ENCODE measurements around the gene FKBP8.

The FKBP8 gene

GRCh38 chr19:18571564-18572344 is 28.4 kb upstream of the FKBP8 start, which contains the start of gene UBA52:
UBA52 (plus strand) TSS chr19:18571857; CDS start chr19:18573301, 1,444 bp downstream.
- ATAC-seq (ENCODE audit: low read depth) = peak; percentile 90
- peaks cover 61% of the 10 kb centered on the region for H3K36me3 ChIP-seq (ENCODE audit: low read depth)
- no peaks in the 10 kb centered on the region for H3K27me3 ChIP-seq (ENCODE audit: insufficient read depth, poor library complexity, severe bottlenecking)
- H3K27ac ChIP-seq (ENCODE audit: poor library complexity, severe bottlenecking) = peak within 1 kb of the TSS; percentile 56
- DNase-seq (ENCODE audit: low spot score) = peak; percentile 97
- peak within 1 kb of the TSS; percentile 90 for H3K4me3 ChIP-seq (ENCODE audit: severe bottlenecking)
- no peak for TF ChIP-seq CTCF (IDR thresholded peaks at IDR 0.05; ENCODE audit: poor library complexity, severe bottlenecking)
- H3K4me1 ChIP-seq (ENCODE audit: insufficient read depth, poor library complexity, severe bottlenecking) = peaks cover 6% of the 10 kb centered on the region
- no peaks in the 10 kb centered on the region for H3K9me3 ChIP-seq (ENCODE audit: severe bottlenecking)

- H3K27me3 ChIP-seq (ENCODE audit: insufficient read depth, poor library complexity, severe bottlenecking) = no peaks in the 10 kb centered on the region
- DNase-seq (ENCODE audit: low spot score) (no peak), ATAC-seq (ENCODE audit: low read depth) (no peak)
- no peak overlapping the region for H3K27ac ChIP-seq (ENCODE audit: poor library complexity, severe bottlenecking)
- peaks cover 6% of the 10 kb centered on the region for H3K4me1 ChIP-seq (ENCODE audit: insufficient read depth, poor library complexity, severe bottlenecking)
- H3K4me3 ChIP-seq (ENCODE audit: severe bottlenecking) = no peak overlapping the region
- no peak for TF ChIP-seq CTCF (IDR thresholded peaks at IDR 0.05; ENCODE audit: poor library complexity, severe bottlenecking)
- H3K9me3 ChIP-seq (ENCODE audit: severe bottlenecking) = no peaks in the 10 kb centered on the region
- H3K36me3 ChIP-seq (ENCODE audit: low read depth) = peaks cover 64% of the 10 kb centered on the region
These were observed 25.0 kb upstream of the FKBP8 start for GRCh38 chr19:18568367-18568766.

- H3K9me3 ChIP-seq (ENCODE audit: severe bottlenecking) = no peaks in the 10 kb centered on the region
- no peak overlapping the region for H3K4me3 ChIP-seq (ENCODE audit: severe bottlenecking)
- no peak overlapping the region for H3K27ac ChIP-seq (ENCODE audit: poor library complexity, severe bottlenecking)
- no peaks in the 10 kb centered on the region for H3K27me3 ChIP-seq (ENCODE audit: insufficient read depth, poor library complexity, severe bottlenecking)
- H3K36me3 ChIP-seq (ENCODE audit: low read depth) = peaks cover 68% of the 10 kb centered on the region
- DNase-seq (ENCODE audit: low spot score) = no peak
- TF ChIP-seq CTCF (IDR thresholded peaks at IDR 0.05; ENCODE audit: poor library complexity, severe bottlenecking) = no peak
- ATAC-seq (ENCODE audit: low read depth) = no peak
- no peaks in the 10 kb centered on the region for H3K4me1 ChIP-seq (ENCODE audit: insufficient read depth, poor library complexity, severe bottlenecking)
These were observed 23.6 kb upstream of the FKBP8 start for GRCh38 chr19:18566953-18567352.

GRCh38 chr19:18562086-18562485 is 18.7 kb upstream of the FKBP8 start:
- no peak overlapping the region for H3K27ac ChIP-seq (ENCODE audit: poor library complexity, severe bottlenecking)

More at GRCh38 chr19:18562086-18562485, 18.7 kb upstream of the FKBP8 start:
- DNase-seq (ENCODE audit: low spot score) (no peak), ATAC-seq (ENCODE audit: low read depth) (no peak)
- TF ChIP-seq CTCF (IDR thresholded peaks at IDR 0.05; ENCODE audit: poor library complexity, severe bottlenecking) = no peak
- Histone ChIP-seq H3K4me1 (ENCODE audit: insufficient read depth, poor library complexity, severe bottlenecking) (no peaks in the 10 kb centered on the region), H3K9me3 (ENCODE audit: severe bottlenecking) (no peaks in the 10 kb centered on the region), H3K27me3 (ENCODE audit: insufficient read depth, poor library complexity, severe bottlenecking) (no peaks in the 10 kb centered on the region), H3K4me3 (ENCODE audit: severe bottlenecking) (no peak overlapping the region), H3K36me3 (ENCODE audit: low read depth) (peaks cover 65% of the 10 kb centered on the region)

All from RWPE2 (cell line).